ENCODE measurements around the gene TJAP1.
"Not testable (repeated sequence)": the region's sequence is repeated elsewhere in the genome, so short reads cannot be mapped to it uniquely, and the experiment has no call there.

The TJAP1 gene

DNA sequence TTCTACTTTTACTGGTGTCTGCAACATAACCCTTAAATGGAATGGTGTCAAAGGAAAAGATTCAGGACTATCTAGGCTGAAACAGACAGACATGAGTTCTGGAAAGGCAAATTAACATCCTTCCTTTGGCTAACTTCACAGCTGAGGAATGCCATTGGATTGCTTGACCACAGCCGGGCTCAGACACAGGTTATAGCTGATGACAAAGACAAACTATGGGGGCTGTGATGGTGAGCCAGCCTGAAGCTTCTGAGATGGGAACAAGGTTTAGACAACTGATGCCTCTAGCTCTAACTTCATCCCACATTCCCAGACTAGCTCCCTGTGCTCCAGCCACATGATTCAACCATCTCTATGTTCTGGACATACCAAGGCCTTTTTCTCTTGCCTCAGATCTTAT, 54.8 kb downstream of the TJAP1 start:
- TF ChIP-seq EZH2phosphoT487 (IDR thresholded peaks at IDR 0.05; ENCODE audit: low read depth) = no peak
- TF ChIP-seq, protein P1, sequence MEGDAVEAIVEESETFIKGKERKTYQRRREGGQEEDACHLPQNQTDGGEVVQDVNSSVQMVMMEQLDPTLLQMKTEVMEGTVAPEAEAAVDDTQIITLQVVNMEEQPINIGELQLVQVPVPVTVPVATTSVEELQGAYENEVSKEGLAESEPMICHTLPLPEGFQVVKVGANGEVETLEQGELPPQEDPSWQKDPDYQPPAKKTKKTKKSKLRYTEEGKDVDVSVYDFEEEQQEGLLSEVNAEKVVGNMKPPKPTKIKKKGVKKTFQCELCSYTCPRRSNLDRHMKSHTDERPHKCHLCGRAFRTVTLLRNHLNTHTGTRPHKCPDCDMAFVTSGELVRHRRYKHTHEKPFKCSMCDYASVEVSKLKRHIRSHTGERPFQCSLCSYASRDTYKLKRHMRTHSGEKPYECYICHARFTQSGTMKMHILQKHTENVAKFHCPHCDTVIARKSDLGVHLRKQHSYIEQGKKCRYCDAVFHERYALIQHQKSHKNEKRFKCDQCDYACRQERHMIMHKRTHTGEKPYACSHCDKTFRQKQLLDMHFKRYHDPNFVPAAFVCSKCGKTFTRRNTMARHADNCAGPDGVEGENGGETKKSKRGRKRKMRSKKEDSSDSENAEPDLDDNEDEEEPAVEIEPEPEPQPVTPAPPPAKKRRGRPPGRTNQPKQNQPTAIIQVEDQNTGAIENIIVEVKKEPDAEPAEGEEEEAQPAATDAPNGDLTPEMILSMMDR (IDR thresholded peaks at IDR 0.05; ENCODE audit: low read depth, low read length) = no peak
- no peak overlapping the region for H3K27ac ChIP-seq (ENCODE audit: low read length)
- no peak overlapping the region for H3K4me3 ChIP-seq (ENCODE audit: low read length)
- no peak overlapping the region for H3K4me2 ChIP-seq (ENCODE audit: low read length)
- no peaks in the 10 kb centered on the region for H3K79me2 ChIP-seq (ENCODE audit: low read length)
- H4K20me1 ChIP-seq (ENCODE audit: insufficient read depth, low read length) = no peaks in the 10 kb centered on the region
- H3K4me1 ChIP-seq (ENCODE audit: low read length) = no peaks in the 10 kb centered on the region
- no peak overlapping the region for H3K9ac ChIP-seq (ENCODE audit: low read length)
- no peak overlapping the region for H2AFZ ChIP-seq (ENCODE audit: low read depth, low read length)
- peaks cover 64% of the 10 kb centered on the region for H3K36me3 ChIP-seq (replicated peaks; ENCODE audit: low read depth, low read length)
- no peaks in the 10 kb centered on the region for H3K27me3 ChIP-seq (ENCODE audit: low read depth, low read length)
- no peaks in the 10 kb centered on the region for H3K9me3 ChIP-seq (ENCODE audit: insufficient read depth, low read length)

DNA sequence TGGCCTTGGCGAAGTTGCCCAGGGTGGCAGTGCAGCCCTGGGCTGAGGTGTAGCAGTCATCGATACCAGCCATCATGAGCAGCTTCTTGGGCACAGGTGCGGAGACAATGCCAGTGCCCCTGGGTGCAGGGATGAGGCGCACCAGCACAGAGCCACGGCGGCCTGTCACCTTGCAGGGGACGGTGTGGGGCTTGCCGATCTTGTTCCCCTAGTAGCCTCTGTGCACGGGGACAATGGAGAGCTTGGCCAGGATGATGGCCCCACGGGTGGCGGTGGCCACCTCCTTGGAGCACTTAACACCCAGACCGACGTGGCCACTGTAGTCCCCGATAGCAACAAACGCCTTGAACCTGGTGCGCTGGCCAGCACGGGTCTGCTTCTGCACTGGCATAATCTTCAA, 61.6 kb downstream of the TJAP1 start:
- H3K9me3 ChIP-seq (ENCODE audit: insufficient read depth, low read length); H3K4me2 ChIP-seq (ENCODE audit: low read length); H3K4me3 ChIP-seq (ENCODE audit: low read length); H3K27ac ChIP-seq (ENCODE audit: low read length); H3K27me3 ChIP-seq (ENCODE audit: low read depth, low read length); H3K9ac ChIP-seq (ENCODE audit: low read length); H4K20me1 ChIP-seq (ENCODE audit: insufficient read depth, low read length); H2AFZ ChIP-seq (ENCODE audit: low read depth, low read length); H3K79me2 ChIP-seq (ENCODE audit: low read length); H3K4me1 ChIP-seq (ENCODE audit: low read length): not testable (repeated sequence)
- H3K36me3 ChIP-seq (replicated peaks; ENCODE audit: low read depth, low read length) = peaks cover 36% of the 10 kb centered on the region

DNA sequence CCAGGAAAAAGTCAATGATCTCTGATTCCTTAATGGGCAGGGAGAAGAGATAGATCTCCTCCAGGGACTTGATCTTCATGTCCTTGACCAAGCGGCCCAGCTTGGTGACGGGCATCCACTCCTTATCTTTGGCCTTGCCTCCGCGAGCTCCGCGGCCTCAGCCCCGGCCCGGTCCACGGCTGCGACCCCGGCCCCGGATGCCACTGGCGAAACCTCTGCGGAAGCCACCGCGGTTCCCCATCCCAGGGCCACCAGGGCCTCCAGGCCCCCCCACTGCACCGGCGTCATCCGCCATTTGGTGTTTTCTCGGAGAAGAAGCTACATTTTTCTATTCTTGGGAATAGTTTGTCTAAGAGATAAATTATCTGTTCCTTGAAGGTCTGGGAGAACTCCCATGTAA, 62.0 kb downstream of the TJAP1 start:
- H3K4me1 ChIP-seq (ENCODE audit: low read length); H4K20me1 ChIP-seq (ENCODE audit: insufficient read depth, low read length); H3K79me2 ChIP-seq (ENCODE audit: low read length); H3K4me2 ChIP-seq (ENCODE audit: low read length); H3K9me3 ChIP-seq (ENCODE audit: insufficient read depth, low read length); H3K27ac ChIP-seq (ENCODE audit: low read length); H2AFZ ChIP-seq (ENCODE audit: low read depth, low read length); H3K27me3 ChIP-seq (ENCODE audit: low read depth, low read length); H3K9ac ChIP-seq (ENCODE audit: low read length); H3K4me3 ChIP-seq (ENCODE audit: low read length): not testable (repeated sequence)
- peaks cover 34% of the 10 kb centered on the region for H3K36me3 ChIP-seq (replicated peaks; ENCODE audit: low read depth, low read length)

DNA sequence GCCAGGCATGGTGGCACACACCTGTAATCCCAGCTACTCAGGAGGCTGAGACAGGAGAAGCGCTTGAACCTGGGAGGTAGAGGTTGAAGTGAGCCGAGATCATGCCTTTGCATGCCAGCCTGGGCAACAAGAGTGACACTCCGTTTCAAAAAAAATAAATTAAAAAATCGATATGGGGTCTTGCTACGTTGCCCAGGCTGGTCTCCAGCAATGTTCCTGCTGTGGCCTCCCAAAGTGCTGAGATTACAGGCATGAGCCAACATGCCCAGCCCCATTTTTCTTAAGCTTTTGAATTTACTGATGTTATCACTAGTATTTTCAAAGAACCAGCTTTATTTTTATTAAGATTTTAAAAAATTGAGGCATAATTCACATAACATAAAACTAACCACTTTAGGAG, 63.1 kb downstream of the TJAP1 start:
- Histone ChIP-seq H3K4me3 (ENCODE audit: low read length) (no peak overlapping the region), H3K36me3 (replicated peaks; ENCODE audit: low read depth, low read length) (peaks cover 39% of the 10 kb centered on the region), H3K9ac (ENCODE audit: low read length) (no peak overlapping the region), H3K4me1 (ENCODE audit: low read length) (no peaks in the 10 kb centered on the region), H4K20me1 (ENCODE audit: insufficient read depth, low read length) (no peaks in the 10 kb centered on the region), H2AFZ (ENCODE audit: low read depth, low read length) (no peak overlapping the region), H3K4me2 (ENCODE audit: low read length) (no peak overlapping the region), H3K27me3 (ENCODE audit: low read depth, low read length) (no peaks in the 10 kb centered on the region), H3K27ac (ENCODE audit: low read length) (no peak overlapping the region), H3K9me3 (ENCODE audit: insufficient read depth, low read length) (no peaks in the 10 kb centered on the region), H3K79me2 (ENCODE audit: low read length) (no peaks in the 10 kb centered on the region)
- no peak for TF ChIP-seq EZH2phosphoT487 (IDR thresholded peaks at IDR 0.05; ENCODE audit: low read depth)
- TF ChIP-seq, protein P1 (IDR thresholded peaks at IDR 0.05; ENCODE audit: low read depth, low read length) = no peak

DNA sequence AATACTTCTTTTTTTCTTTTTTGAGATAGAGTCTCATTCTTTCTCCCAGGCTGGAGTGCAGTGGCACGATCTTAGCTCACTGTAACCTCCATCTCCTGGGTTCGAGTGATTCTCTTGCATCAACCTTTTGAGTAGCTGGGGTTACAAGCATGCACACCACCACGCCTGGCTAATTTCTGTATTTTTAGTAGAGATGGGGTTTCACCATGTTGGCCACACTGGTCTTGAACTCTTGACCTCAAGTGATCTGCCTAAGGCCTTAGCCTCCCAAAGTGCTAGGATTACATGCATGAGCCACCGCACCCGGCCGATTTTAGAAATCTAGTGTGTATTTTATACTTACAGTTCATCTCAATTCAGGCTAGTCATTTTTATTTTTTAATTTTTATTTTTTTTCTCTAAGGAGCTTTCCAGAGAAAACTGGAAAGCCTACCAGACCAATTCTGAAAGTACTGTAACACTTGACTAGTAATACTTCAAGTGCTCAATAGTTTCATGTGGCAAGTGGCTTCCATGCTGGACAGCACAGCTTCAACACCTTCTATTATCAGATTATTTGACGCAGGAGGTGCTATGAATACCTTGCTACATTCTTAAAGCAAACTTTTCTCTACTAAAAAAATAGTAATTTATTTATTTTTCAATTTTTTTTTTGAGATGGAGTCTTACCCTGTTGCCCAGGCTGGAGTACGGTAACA, 64.6 kb downstream of the TJAP1 start:
- Histone ChIP-seq H3K9me3 (ENCODE audit: insufficient read depth, low read length) (no peaks in the 10 kb centered on the region), H3K27me3 (ENCODE audit: low read depth, low read length) (no peaks in the 10 kb centered on the region), H3K27ac (ENCODE audit: low read length) (no peak overlapping the region), H3K4me2 (ENCODE audit: low read length) (no peak overlapping the region), H3K36me3 (replicated peaks; ENCODE audit: low read depth, low read length) (peaks cover 52% of the 10 kb centered on the region), H2AFZ (ENCODE audit: low read depth, low read length) (no peak overlapping the region), H3K9ac (ENCODE audit: low read length) (no peak overlapping the region), H3K4me1 (ENCODE audit: low read length) (no peaks in the 10 kb centered on the region), H3K4me3 (ENCODE audit: low read length) (no peak overlapping the region), H4K20me1 (ENCODE audit: insufficient read depth, low read length) (no peaks in the 10 kb centered on the region), H3K79me2 (ENCODE audit: low read length) (no peaks in the 10 kb centered on the region)
- TF ChIP-seq EZH2phosphoT487 (IDR thresholded peaks at IDR 0.05; ENCODE audit: low read depth) = no peak
- TF ChIP-seq, protein P1 (IDR thresholded peaks at IDR 0.05; ENCODE audit: low read depth, low read length) = no peak
